HS-27A (cell line): Measurements from ENCODE around the gene COX20.
"Not testable (repeated sequence)": the region's sequence is repeated elsewhere in the genome, so short reads cannot be mapped to it uniquely, and the experiment has no call there.

Experiments used
- DNase-seq: peaks from one replicate; pipeline ENCODE4 v3.0.0-alpha.2; 2012; ENCODE audit warnings: low read depth, missing footprints

Gene COX20, protein sequence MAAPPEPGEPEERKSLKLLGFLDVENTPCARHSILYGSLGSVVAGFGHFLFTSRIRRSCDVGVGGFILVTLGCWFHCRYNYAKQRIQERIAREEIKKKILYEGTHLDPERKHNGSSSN

GRCh38 chr1:244835276-244836134, at the start of gene COX20:
Gene COX20, plus strand, starts transcription at chr1:244835658. Its CDS starts 57 bp downstream, at chr1:244835715.
- peak; percentile 71 for DNase-seq

DNA sequence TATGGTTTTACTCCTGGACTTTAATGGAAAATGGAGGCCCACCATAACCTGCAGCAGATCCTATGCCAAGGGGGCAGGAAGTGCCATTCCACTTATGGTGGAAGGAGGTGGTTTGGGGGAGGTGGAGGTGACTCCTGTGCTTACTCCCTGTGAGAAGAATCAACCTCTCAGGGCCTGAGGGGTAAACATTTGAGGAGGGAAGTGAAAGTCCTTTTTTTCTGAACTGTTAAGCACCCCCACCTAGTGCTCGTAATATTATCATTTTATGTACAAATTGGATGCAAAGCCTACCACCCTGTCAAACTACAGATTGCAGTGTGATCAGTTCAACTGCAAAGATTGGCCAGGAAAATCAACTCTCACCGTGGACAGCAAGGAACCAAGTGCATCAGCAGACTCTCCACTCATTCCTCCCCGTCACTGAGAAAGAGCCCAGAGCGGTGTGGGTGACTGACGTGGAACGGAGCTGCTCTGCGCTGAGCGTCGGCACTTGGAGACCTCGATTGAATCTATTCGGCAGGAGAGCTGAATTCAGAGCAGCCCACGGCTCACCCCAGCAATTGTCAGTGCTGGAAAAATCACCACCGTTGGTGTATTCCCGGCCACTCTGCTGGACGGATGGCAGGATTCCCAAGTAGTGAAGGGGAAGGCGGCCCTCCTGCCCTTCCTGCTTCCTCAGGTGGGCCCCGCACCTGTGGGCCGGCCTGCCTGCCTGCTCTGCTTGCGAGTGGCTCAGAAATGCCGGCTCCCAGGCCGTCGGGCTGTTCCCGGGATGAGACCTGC, 46.8 kb upstream of the COX20 start:
- no peak for DNase-seq

DNA sequence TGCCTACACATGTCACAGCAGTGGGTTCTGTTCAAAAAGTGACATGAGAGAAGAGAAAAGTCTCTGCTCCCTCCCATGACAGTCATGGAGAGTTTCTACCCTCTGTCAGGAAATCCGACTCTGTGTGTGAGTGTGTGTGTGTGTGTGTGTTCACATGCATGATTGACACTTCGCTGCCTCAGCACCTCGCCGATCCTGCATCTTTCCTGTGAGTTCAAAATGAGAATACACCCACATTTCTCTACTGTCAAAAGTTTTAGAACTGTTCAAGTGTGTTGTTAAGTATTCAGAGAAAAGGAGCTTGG, 46.2 kb upstream of the COX20 start:
- no peak for DNase-seq

GRCh38 chr1:244789731-244790130, 45.7 kb upstream of the COX20 start:
- DNase-seq: no peak

DNA sequence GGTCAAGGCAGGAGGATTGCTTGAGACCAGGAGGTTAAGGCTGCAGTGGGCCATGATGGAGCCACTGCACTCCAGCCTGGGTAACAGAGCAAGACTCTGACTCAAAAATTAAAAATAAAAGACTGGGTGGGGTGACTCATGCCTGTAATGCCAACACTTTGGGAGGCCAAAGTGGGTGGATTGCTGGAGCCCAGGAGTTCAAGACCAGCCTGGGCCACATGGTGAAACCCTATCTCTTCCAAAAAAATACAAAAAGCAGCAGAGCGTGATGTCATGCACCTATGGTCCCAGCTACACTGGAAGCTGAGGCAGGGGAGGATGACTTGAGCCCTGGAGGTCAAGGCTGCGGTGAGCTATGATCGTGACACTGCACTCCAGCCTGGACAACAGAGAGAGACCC, 44.4 kb upstream of the COX20 start:
- DNase-seq: no peak

- no peak for DNase-seq
These were observed 43.1 kb upstream of the COX20 start for GRCh38 chr1:244792188-244792850.

- no peak for DNase-seq
These were observed 41.4 kb upstream of the COX20 start for GRCh38 chr1:244794071-244794470.

DNA sequence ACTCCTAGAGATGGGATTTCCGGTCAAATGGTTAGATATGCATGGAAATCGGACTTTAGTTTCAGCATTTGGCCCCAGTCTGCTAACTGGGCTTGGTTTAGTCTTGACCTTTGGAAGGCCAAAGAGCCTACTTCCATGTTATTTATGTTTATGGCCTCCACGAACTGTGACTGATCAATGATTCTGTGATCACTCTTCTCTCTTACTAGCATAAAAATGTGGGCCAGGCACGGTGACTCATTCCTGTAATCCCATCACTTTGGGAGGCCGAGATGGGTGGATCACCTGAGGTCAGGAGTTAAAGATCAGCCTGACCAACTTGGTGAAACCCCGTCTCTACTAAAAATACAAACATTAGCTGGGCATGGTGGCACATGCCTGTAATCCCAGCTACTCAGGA, 40.9 kb upstream of the COX20 start:
- DNase-seq: not testable (repeated sequence)

GRCh38 chr1:244796719-244797406, 38.6 kb upstream of the COX20 start:
- peak; percentile 22 for DNase-seq

- no peak for DNase-seq
These were observed 34.6 kb upstream of the COX20 start for GRCh38 chr1:244800821-244801220.

GRCh38 chr1:244801246-244801645, 34.2 kb upstream of the COX20 start:
- DNase-seq: no peak

DNA sequence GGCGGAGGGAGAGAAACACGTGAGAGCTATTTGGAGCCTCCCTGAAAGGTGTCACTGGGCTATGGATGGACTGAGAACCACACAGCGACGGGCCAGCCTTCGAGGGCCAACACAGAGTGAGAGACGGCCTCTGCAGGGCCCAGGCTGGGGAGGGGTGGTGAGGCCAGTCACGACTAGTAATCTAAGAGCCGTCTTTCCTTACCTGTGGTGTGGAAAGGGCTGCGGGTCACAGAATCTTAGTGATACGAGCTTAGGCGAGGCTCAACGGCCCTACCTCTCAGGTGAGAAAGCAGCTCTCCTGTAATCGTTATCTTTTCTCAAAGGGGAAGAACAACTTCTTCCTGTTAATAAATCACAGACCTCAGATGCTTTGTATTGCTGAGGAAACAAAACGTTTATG, 33.4 kb upstream of the COX20 start:
- DNase-seq: no peak

- no peak for DNase-seq
These were observed 32.8 kb upstream of the COX20 start for GRCh38 chr1:244802556-244803239.

DNA sequence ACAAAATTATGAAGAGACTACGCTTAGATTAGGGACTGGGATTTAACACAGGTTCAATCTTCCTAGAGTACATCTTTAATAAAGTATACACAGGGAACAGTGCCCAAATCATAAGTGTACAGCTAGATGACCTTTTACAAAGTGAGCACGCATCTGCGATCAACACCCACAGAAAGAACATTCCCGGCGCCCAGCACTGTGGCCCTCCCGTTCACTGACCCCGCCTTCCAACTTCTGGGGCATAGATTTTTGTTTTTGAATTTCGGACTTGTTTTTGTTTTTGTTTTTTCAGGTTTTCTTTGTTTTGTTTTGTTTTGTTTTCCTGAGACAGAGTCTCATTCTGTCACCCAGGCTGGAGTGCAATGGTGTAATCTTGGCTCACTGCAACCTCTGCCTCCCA, 30.6 kb upstream of the COX20 start:
- DNase-seq: no peak

DNA sequence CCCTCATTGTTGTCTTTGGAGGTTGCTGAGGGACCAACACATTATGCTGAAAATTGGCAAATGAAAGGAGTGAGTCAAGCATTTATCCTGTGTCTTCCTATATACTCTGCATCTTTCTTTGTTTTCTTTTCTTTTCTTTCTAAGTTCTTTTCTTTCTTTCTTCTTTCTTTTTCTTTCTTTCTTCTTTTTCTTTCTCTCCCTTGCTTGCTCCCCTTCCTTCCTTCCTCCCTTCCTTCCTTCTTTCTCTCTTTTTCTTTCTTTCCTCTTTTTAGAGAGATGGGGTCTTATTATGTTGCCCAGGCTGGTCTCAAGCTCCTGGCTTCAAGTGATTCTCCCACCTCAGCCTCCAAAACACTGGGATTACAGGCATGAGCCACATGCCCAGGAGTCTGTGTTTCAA, 28.3 kb upstream of the COX20 start:
- DNase-seq: no peak

GRCh38 chr1:244810221-244810620, 25.2 kb upstream of the COX20 start:
- no peak for DNase-seq

- DNase-seq: no peak
These were observed 22.1 kb upstream of the COX20 start for GRCh38 chr1:244813327-244813726.

GRCh38 chr1:244815600-244816099, 19.8 kb upstream of the COX20 start:
- no peak for DNase-seq

GRCh38 chr1:244817415-244817894, 18.0 kb upstream of the COX20 start:
- DNase-seq: no peak

DNA sequence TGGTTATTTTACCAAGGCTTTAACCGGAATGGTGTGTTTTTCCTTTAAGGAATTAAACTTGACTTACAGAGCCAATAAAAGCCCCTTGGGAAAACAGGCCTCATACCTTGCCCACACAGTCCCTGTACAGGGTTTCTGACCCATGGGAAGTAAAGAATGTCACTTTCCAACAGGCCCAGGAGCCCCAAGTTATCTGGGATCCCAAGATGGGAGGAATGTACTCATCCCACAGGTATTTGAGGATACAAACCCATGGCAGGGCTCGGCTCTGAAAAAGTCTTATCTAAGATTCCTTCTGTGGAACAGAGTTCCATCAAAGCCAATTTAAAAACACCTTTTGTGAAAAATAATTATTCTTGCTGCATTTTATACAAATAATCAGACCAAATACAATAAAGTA, 15.3 kb upstream of the COX20 start:
- no peak for DNase-seq

GRCh38 chr1:244821134-244821533, 14.3 kb upstream of the COX20 start:
- no peak for DNase-seq
